ENCODE data around the gene CITED2.

DNA sequence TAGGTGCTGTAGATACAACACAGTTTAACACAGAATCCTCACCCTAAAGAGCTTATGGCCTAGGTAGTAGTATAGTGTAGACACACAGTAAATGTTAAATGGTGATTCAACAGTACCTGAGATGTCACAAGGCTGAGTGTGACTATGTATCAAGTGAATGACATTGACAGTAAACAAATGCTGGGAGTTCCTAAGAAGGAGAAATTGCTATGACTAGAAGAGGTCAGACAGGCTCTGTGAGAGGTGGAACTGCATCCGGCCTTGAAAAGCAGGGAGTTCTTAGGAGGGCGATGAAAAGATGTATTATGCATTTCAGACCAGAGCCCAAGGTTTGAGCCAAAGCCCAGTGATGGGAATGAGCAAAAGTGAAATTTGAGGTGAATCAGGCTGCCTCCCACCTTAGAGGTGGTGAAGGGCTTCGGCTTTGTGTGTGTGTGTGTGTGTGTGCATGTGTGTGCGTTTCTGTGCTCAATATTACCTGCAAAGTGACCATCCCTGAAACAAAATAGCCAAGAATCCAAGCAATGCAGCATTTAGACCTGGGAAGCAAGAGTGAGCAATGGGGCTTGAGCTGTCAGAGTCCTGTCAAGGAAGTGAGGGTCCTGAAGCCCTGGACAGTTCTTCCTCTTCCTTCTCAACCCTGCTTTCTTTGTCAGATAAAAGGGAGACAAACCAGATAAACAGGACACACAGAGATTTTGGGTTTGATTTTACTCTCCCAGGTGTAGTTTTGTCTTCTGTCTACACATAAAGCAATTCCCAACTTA, 32.3 kb upstream of the CITED2 start:
- TF ChIP-seq, protein P1, sequence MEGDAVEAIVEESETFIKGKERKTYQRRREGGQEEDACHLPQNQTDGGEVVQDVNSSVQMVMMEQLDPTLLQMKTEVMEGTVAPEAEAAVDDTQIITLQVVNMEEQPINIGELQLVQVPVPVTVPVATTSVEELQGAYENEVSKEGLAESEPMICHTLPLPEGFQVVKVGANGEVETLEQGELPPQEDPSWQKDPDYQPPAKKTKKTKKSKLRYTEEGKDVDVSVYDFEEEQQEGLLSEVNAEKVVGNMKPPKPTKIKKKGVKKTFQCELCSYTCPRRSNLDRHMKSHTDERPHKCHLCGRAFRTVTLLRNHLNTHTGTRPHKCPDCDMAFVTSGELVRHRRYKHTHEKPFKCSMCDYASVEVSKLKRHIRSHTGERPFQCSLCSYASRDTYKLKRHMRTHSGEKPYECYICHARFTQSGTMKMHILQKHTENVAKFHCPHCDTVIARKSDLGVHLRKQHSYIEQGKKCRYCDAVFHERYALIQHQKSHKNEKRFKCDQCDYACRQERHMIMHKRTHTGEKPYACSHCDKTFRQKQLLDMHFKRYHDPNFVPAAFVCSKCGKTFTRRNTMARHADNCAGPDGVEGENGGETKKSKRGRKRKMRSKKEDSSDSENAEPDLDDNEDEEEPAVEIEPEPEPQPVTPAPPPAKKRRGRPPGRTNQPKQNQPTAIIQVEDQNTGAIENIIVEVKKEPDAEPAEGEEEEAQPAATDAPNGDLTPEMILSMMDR (IDR thresholded peaks at IDR 0.05) = no peak
- no peak for TF ChIP-seq POLR2A (IDR thresholded peaks at IDR 0.05)

Data from adrenal gland (tissue), 5 donors.